Stimulated activated CD4-positive, alpha-beta T cell treated with anti-CD3 and anti-CD28 coated beads, Interleukin-4, amount 100 ng/mL, for 48 hours (primary cell): ENCODE results near the gene SMC6.

ENCODE experiments used
- DNase-seq, 2 donors: peaks; one replicate each; pipeline ENCODE4 v3.0.0-alpha.2; 2020; ENCODE audit warnings: low read depth in 2 of 2

The SMC6 gene

GRCh38 chr2:17617955-17618354, 135.7 kb downstream of the SMC6 start:
- DNase-seq, result no peak

- DNase-seq, result no peak
Observed at GRCh38 chr2:17617516-17617915, 136.1 kb downstream of the SMC6 start.

- no peak for DNase-seq
Observed at GRCh38 chr2:17616405-17616804, 137.2 kb downstream of the SMC6 start.

- no peak for DNase-seq
Observed at GRCh38 chr2:17615728-17616351, 137.8 kb downstream of the SMC6 start.

GRCh38 chr2:17615147-17615546, 138.5 kb downstream of the SMC6 start:
- DNase-seq, result no peak

- no peak for DNase-seq
Observed at GRCh38 chr2:17614174-17614930, 139.3 kb downstream of the SMC6 start.
